H1 (cell line): ENCODE measurements around the gene S100A13.

Experiments
- BCL11A ChIP-seq, 2 experiments: IDR thresholded peaks; one replicate each; pipeline ENCODE4 v1.6.1; 2011; ENCODE audit warnings: low read depth in 2 of 2, low read length in 2 of 2, mild to moderate bottlenecking in 2 of 2
- CBX8 ChIP-seq: fragments of 300-800, 300-1000 bp; sonication (generic); IDR thresholded peaks from 2 replicates; pipeline ENCODE4 v1.7.1; 2016; ENCODE audit warnings: low read depth, low read length, borderline replicate concordance
- EZH2 ChIP-seq: fragments of 200-600 bp; sonication (generic); IDR thresholded peaks from 2 replicates; pipeline ENCODE4 v1.7.1; 2012; ENCODE audit warnings: low read depth, mild to moderate bottlenecking, moderate library complexity, low read length, inconsistent platforms; ENCODE audit not compliant: severe bottlenecking
- POLR2A ChIP-seq, 2 experiments: IDR thresholded peaks; 1 replicate in 1 of 2; 2 replicates in 1 of 2; pipeline ENCODE4 v1.6.1; 2011; ENCODE audit warnings: low read depth in 2 of 2, low read length in 2 of 2, mild to moderate bottlenecking in 2 of 2; ENCODE audit errors: control extremely low read depth in 1 of 2
- SP1 ChIP-seq: IDR thresholded peaks from 2 replicates; pipeline ENCODE4 v1.6.1; 2011; ENCODE audit warnings: low read depth, low read length

DNA sequence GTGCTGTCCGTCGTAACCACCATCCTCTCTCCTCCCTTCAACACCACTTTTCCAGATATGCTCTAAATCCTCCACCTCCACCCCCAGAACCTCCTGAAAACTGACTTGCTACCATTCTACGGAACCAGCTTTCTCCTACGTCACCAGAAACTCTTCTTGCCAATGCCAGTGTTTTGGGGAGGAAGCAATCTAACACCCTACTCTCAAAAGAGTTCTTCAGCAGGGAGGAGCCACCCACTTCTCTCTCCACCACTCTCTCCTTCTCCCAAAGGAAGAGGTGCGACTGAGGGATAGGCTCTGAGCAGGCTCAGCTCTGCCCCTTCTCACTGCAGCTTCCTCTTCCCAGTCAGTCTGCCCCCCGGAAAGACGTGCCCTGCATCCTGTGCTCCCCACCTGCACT is 55.6 kb downstream of the S100A13 start:
- TF ChIP-seq SP1: no peak
- no peak for TF ChIP-seq EZH2
- TF ChIP-seq POLR2A (IDR thresholded peaks at IDR 0.05; ENCODE audit: control extremely low read depth in 1 of 2, low read depth in 2 of 2, low read length in 2 of 2): no peak
- TF ChIP-seq CBX8: no peak
- TF ChIP-seq BCL11A (IDR thresholded peaks at IDR 0.05; ENCODE audit: low read depth in 2 of 2, low read length in 2 of 2): no peak
